ENCODE results near the gene ORAI2. TPM values are rescaled to one million over a fixed set of nuclear protein-coding genes. Genes with fewer than 3 reads are reported as not detected.

ORAI2 gene
- total and polyA plus RNA-seq, 2 of the 4 experiments (the other 2 are of a cell fraction), result 52.0 to 58.3 TPM

- peaks cover 5% of the 10 kb centered on the region; the same call in 1 of the 2 replicates for H4K20me1 ChIP-seq (ENCODE audit: insufficient read depth, low read length)
- ChIA-PET CTCF (no interaction called here), POLR2A (ENCODE audit: unreplicated experiment) (no interaction called here)
- H3K9me3 ChIP-seq (ENCODE audit: control insufficient read depth, insufficient read depth, low read length), result no peaks in the 10 kb centered on the region
- dilution Hi-C loops (cut with HindIII; ENCODE audit: low sequenced_read_pairs, unreplicated experiment), result no loop called here
- no peak overlapping the region for H3K14ac ChIP-seq (replicated peaks; ENCODE audit: low read depth, low read length)
- H3K4ac ChIP-seq (ENCODE audit: low read depth, low read length), result no peak overlapping the region
- H3K23ac ChIP-seq (ENCODE audit: low read depth, low read length), result no peak overlapping the region
- H2BK5ac ChIP-seq (ENCODE audit: low read depth, low read length, poor library complexity, severe bottlenecking), result no peak overlapping the region
- H3K27me3 ChIP-seq (ENCODE audit: control insufficient read depth, insufficient read depth, low read length), result no peaks in the 10 kb centered on the region
- H4K91ac ChIP-seq (ENCODE audit: insufficient read depth, low read depth, low read length), result no peak overlapping the region
- no peak overlapping the region for H3K18ac ChIP-seq (ENCODE audit: low read depth, low read length)
- no peak overlapping the region for H2BK120ac ChIP-seq (ENCODE audit: low read depth, low read length)
- no peak for ATAC-seq (ENCODE audit: low read depth)
- H2AFZ ChIP-seq (replicated peaks; ENCODE audit: low read length, poor library complexity), result no peak overlapping the region
- intact Hi-C loops (cut with micrococcal nuclease), result no loop called here
- H2BK15ac ChIP-seq (ENCODE audit: low read depth, low read length), result no peak overlapping the region
- DNase-seq, result no peak
- in situ Hi-C loops (cut with MboI; ENCODE audit: low sequenced_read_pairs), result no loop called here
- no peak overlapping the region for H3K56ac ChIP-seq (ENCODE audit: extremely low read depth, insufficient read depth, low read length)
- H3K36me3 ChIP-seq (ENCODE audit: control insufficient read depth, insufficient read depth, low read length), result peaks cover 38% of the 10 kb centered on the region
- no peak overlapping the region for H3K4me2 ChIP-seq (ENCODE audit: low read depth, low read length)
- H2AK9ac ChIP-seq (replicated peaks; ENCODE audit: low read depth, low read length, poor library complexity), result no peak overlapping the region
- no peaks in the 10 kb centered on the region; the same call in 1 of the 2 replicates for H3K4me1 ChIP-seq (ENCODE audit: control insufficient read depth, insufficient read depth, low read length)
- H4K8ac ChIP-seq (ENCODE audit: low read depth in 2 of 2, low read length in 2 of 2), result no peak overlapping the region
- WGBS, 2 experiments (ENCODE audit: extremely low coverage in 2 of 2, insufficient read length in 1 of 2), result no CpG with 5 or more reads among the region's 31 CpGs
- no peak overlapping the region for H4K5ac ChIP-seq (ENCODE audit: low read depth, low read length)
- H3K27ac ChIP-seq (ENCODE audit: insufficient read depth, low read length), result no peak overlapping the region
- H3K9me1 ChIP-seq (ENCODE audit: insufficient read depth, low read length), result 0 out of 2 replicates have a peak, but pooled peaks cover 2% of the 10 kb centered on the region
- no peak overlapping the region for H3K4me3 ChIP-seq (ENCODE audit: insufficient read depth, low read depth, low read length)
- no peak overlapping the region for H2BK20ac ChIP-seq (ENCODE audit: low read depth, low read length)
- no peak overlapping the region for H2AK5ac ChIP-seq (ENCODE audit: low read depth, low read length)
- no peak overlapping the region for H3K9ac ChIP-seq (ENCODE audit: low read depth, low read length)
- H3K79me1 ChIP-seq (ENCODE audit: low read depth in 1 of 2, low read length in 2 of 2), result peaks cover 0 to 7% of the 10 kb centered on the region in 2 experiments; a peak in 2 of 4 replicates
- no TSS peak for BruUV-seq (replicated peaks)
- TF ChIP-seq CEBPB (IDR thresholded peaks at IDR 0.05; ENCODE audit: low read depth, low read length) (no peak), NFE2L2 (IDR thresholded peaks at IDR 0.05; ENCODE audit: low read depth, low read length) (no peak), RAD21 (IDR thresholded peaks at IDR 0.05; ENCODE audit: low read length) (no peak), RFX5 (IDR thresholded peaks at IDR 0.05; ENCODE audit: low read depth, low read length) (no peak), MAZ (IDR thresholded peaks at IDR 0.05; ENCODE audit: borderline replicate concordance, low read depth, low read length) (no peak), RCOR1 (IDR thresholded peaks at IDR 0.05; ENCODE audit: insufficient replicate concordance, low read length) (no peak), FOS (IDR thresholded peaks at IDR 0.05; ENCODE audit: low read depth, low read length) (no peak), MAFK (IDR thresholded peaks at IDR 0.05; ENCODE audit: low read depth, low read length) (no peak), BHLHE40 (IDR thresholded peaks at IDR 0.05; ENCODE audit: low read depth, low read length) (no peak), CTCF (conservative IDR thresholded peaks at IDR 0.05; ENCODE audit: low read depth, low read length) (no peak), USF2 (IDR thresholded peaks at IDR 0.05; ENCODE audit: low read depth, low read length) (no peak), ELK1 (IDR thresholded peaks at IDR 0.05; ENCODE audit: borderline replicate concordance, low read depth, low read length) (no peak), POLR2A (IDR thresholded peaks at IDR 0.05; ENCODE audit: low read depth, low read length) (no peak), SMC3 (IDR thresholded peaks at IDR 0.05; ENCODE audit: low read depth, low read length) (no peak), CHD1 (IDR thresholded peaks at IDR 0.05; ENCODE audit: low read depth, low read length) (no peak)
These were observed 39.0 kb downstream of the ORAI2 start for GRCh38 chr7:102472126-102473041.

Data from IMR-90 (cell line).